SU-DHL-6 (cell line): ENCODE data around the gene RUFY4.

Source experiments
- H2AFZ ChIP-seq: fragments of 200-600 bp; sonication (generic); 2 replicates; pipeline ENCODE4 v1.6.1; 2014; ENCODE audit warnings: low read depth, mild to moderate bottlenecking, moderate library complexity, mixed read lengths, antibody characterized with exemption, low read length; ENCODE audit not compliant: severe bottlenecking
- H3F3A ChIP-seq: fragments of 200-600 bp; shearing (Covaris generic); 2 replicates; pipeline ENCODE4 v1.6.0; 2016; ENCODE audit warnings: antibody characterized with exemption, mild to moderate bottlenecking; ENCODE audit not compliant: insufficient read depth
- H3K27ac ChIP-seq: fragments of 200-600 bp; sonication (generic); 2 replicates; pipeline ENCODE4 v1.5.1; 2016; ENCODE audit warnings: low read depth, mild to moderate bottlenecking, low read length, moderate library complexity, mixed read lengths
- H3K27me3 ChIP-seq: fragments of 200-600 bp; sonication (generic), shearing (Covaris generic); 2 replicates; pipeline ENCODE4 v1.6.0; 2014; ENCODE audit warnings: mild to moderate bottlenecking, low read length
- H3K36me3 ChIP-seq: fragments of 200-600 bp; sonication (generic); 2 replicates; pipeline ENCODE4 v1.6.1; 2014; ENCODE audit warnings: mild to moderate bottlenecking, low read length, mixed read lengths
- H3K4me2 ChIP-seq: fragments of 300-600, 200-600 bp; shearing (Covaris generic), sonication (generic); 2 replicates; pipeline ENCODE4 v1.6.0; 2014; ENCODE audit warnings: low read length, low read depth, mild to moderate bottlenecking; ENCODE audit not compliant: poor library complexity, severe bottlenecking
- H3K4me3 ChIP-seq: fragments of 200-600 bp; sonication (generic); 2 replicates; pipeline ENCODE4 v1.5.1; 2014; ENCODE audit warnings: antibody characterized with exemption, low read length, mild to moderate bottlenecking, mixed read lengths; ENCODE audit not compliant: insufficient read depth, poor library complexity, severe bottlenecking
- H3K79me2 ChIP-seq: fragments of 200-600 bp; sonication (generic); 2 replicates; pipeline ENCODE4 v1.6.1; 2014; ENCODE audit warnings: mild to moderate bottlenecking, low read length, moderate library complexity; ENCODE audit not compliant: insufficient read depth
- H3K9ac ChIP-seq: fragments of 200-600 bp; sonication (generic); 2 replicates; pipeline ENCODE4 v1.7.0; 2014; ENCODE audit warnings: mild to moderate bottlenecking, low read length
- H3K9me2 ChIP-seq: fragments of 200-600 bp; sonication (generic); replicated peaks from 2 replicates; pipeline ENCODE4 v1.6.1; 2014; ENCODE audit warnings: low read length; ENCODE audit not compliant: insufficient read depth
- H3K9me3 ChIP-seq: fragments of 200-600 bp; sonication (generic); 2 replicates; pipeline ENCODE4 v1.6.1; 2014; ENCODE audit warnings: low read length, mixed read lengths; ENCODE audit not compliant: insufficient read depth
- H4K20me1 ChIP-seq: fragments of 200-600 bp; sonication (generic); 2 replicates; pipeline ENCODE4 v1.6.1; 2014; ENCODE audit warnings: low read depth, mild to moderate bottlenecking, antibody characterized with exemption, low read length, moderate library complexity, mixed read lengths
- EZH2phosphoT487 ChIP-seq: fragments of 200-600 bp; sonication (generic), shearing (Covaris generic); conservative IDR thresholded peaks from 2 replicates; pipeline ENCODE4 v1.6.1; 2018; ENCODE audit warnings: mild to moderate bottlenecking, antibody characterized with exemption, low read length, moderate library complexity, mixed read lengths
- TF ChIP-seq, protein P1 (sequence below): fragments of 200-600 bp; sonication (generic); IDR thresholded peaks from one replicate; pipeline ENCODE4 v1.5.1; 2017; ENCODE audit warnings: antibody characterized with exemption, mild to moderate bottlenecking, low read length, moderate library complexity; ENCODE audit not compliant: insufficient read depth, poor library complexity, severe bottlenecking

RUFY4 gene

DNA sequence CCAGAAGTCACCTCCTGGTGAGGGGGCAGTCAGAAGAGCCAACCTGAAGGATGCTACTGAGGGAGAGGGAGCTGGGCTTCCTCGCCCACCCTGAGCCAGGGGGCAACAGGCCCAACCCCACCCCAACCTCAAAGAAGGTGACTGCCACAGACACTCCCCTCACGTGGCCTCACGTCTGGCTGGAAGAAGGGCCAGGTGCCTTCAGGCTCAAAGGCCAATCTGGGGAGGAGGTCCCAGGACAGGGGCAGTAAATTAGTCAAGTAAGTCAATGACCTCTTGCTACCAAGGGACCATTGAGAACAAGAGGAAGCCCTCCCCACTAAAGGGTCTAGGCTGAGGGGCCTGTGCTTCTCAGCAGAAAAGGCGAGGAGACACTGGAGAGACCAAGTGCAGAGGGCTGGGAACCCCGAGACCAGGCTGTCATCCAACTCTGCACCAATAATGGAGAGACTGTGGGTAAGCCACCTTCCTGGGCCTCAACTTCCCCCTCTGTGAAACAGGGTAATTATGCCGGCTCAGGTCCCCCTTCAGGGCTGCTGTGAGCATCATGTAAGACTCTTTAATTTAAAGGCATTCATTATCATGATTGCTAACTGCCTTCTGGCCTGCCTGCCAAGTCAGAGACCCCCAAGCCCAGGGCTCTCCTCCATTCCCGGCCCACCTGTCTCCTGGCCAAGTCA lies 46.1 kb upstream of the RUFY4 start:
- H3K4me2 ChIP-seq: no peak overlapping the region
- TF ChIP-seq, protein P1, sequence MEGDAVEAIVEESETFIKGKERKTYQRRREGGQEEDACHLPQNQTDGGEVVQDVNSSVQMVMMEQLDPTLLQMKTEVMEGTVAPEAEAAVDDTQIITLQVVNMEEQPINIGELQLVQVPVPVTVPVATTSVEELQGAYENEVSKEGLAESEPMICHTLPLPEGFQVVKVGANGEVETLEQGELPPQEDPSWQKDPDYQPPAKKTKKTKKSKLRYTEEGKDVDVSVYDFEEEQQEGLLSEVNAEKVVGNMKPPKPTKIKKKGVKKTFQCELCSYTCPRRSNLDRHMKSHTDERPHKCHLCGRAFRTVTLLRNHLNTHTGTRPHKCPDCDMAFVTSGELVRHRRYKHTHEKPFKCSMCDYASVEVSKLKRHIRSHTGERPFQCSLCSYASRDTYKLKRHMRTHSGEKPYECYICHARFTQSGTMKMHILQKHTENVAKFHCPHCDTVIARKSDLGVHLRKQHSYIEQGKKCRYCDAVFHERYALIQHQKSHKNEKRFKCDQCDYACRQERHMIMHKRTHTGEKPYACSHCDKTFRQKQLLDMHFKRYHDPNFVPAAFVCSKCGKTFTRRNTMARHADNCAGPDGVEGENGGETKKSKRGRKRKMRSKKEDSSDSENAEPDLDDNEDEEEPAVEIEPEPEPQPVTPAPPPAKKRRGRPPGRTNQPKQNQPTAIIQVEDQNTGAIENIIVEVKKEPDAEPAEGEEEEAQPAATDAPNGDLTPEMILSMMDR: no peak
- no peak for TF ChIP-seq EZH2phosphoT487
- H3K9ac ChIP-seq: no peak overlapping the region
- no peaks in the 10 kb centered on the region for H3F3A ChIP-seq
- H3K9me3 ChIP-seq: no peaks in the 10 kb centered on the region
- H4K20me1 ChIP-seq: no peaks in the 10 kb centered on the region
- no peaks in the 10 kb centered on the region for H3K27me3 ChIP-seq
- H3K9me2 ChIP-seq: no peaks in the 10 kb centered on the region
- H3K4me3 ChIP-seq: no peak overlapping the region
- no peaks in the 10 kb centered on the region for H3K79me2 ChIP-seq
- H3K36me3 ChIP-seq: no peaks in the 10 kb centered on the region
- H3K27ac ChIP-seq: no peak overlapping the region
- H2AFZ ChIP-seq: no peak overlapping the region

DNA sequence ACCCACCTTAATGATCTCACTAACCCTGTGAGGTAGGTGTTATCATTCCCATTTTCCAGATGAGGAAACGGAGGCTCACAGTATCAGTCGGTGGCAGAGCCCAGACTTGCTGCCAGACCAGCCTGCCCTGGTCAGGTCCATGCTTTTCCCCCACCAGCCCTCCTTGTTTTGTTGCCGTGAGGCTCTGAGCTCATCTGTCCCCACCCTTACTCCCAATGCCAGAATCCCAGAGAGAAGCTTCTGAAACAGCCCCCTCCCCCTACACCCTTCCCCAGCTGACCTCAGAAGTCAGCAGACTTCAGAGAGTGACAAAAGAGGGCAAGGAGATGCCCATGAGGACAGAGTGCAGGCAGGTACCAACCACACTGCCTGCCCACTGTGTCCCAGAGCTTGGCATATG lies 45.4 kb upstream of the RUFY4 start:
- Histone ChIP-seq H4K20me1 (no peaks in the 10 kb centered on the region), H2AFZ (no peak overlapping the region), H3K4me2 (no peak overlapping the region)

DNA sequence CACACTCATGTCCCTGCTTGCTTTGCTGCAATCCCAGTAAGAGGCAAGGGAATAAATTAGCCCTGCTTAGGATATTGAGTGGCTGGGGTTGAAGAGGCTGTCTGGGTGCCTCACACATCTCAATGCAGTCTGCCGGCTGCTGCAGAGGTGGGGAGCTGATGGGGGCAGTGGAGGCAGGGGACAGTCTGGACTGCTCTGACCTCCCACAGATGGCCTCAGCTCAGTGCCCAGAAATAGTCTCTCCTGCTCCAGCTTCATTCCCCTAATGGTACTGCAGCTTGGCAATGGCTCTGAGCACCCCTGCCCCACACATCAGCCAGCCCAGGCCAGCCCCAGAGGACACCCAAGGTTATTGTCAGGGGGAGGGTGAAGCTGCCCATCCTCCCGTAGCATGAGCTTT lies 44.7 kb upstream of the RUFY4 start:
- Histone ChIP-seq H3K79me2 (no peaks in the 10 kb centered on the region), H3K9me3 (no peaks in the 10 kb centered on the region), H3K36me3 (no peaks in the 10 kb centered on the region), H3K27me3 (no peaks in the 10 kb centered on the region), H3K4me2 (no peak overlapping the region), H4K20me1 (no peaks in the 10 kb centered on the region), H3K27ac (no peak overlapping the region), H3K9me2 (no peaks in the 10 kb centered on the region), H2AFZ (no peak overlapping the region), H3K4me3 (no peak overlapping the region), H3K9ac (no peak overlapping the region), H3F3A (no peaks in the 10 kb centered on the region)
- TF ChIP-seq EZH2phosphoT487: no peak
- TF ChIP-seq, protein P1: no peak

More for the DNA sequence above, 45.4 kb upstream of the RUFY4 start:
- H3K9me2 ChIP-seq: no peaks in the 10 kb centered on the region
- no peak overlapping the region for H3K27ac ChIP-seq
- TF ChIP-seq EZH2phosphoT487: no peak
- TF ChIP-seq, protein P1: no peak
- no peak overlapping the region for H3K4me3 ChIP-seq
- no peaks in the 10 kb centered on the region for H3K27me3 ChIP-seq
- no peaks in the 10 kb centered on the region for H3F3A ChIP-seq
- H3K36me3 ChIP-seq: no peaks in the 10 kb centered on the region
- H3K9me3 ChIP-seq: no peaks in the 10 kb centered on the region
- no peak overlapping the region for H3K9ac ChIP-seq
- no peaks in the 10 kb centered on the region for H3K79me2 ChIP-seq
